GM20000 (cell line): ENCODE measurements around the gene RPS15.
A peak's percentile ranks its signal among the peaks of the same experiment; 100 is the strongest.

Source experiments
- DNase-seq: peaks from one replicate; pipeline ENCODE4 v3.0.0; 2012; ENCODE audit warnings: low spot score
- CTCF ChIP-seq: IDR thresholded peaks from 2 replicates; pipeline ENCODE4 v1.5.1; 2012; ENCODE audit warnings: mild to moderate bottlenecking, control low read depth; ENCODE audit errors: extremely low read depth, missing control alignments

The RPS15 gene

GRCh38 chr19:1455002-1455335, 16.8 kb downstream of the RPS15 start:
- peak; percentile 74 for DNase-seq
- TF ChIP-seq CTCF = no peak

- TF ChIP-seq CTCF = no peak
- peak; percentile 86 for DNase-seq
These were observed 17.3 kb downstream of the RPS15 start for GRCh38 chr19:1455336-1456120.

GRCh38 chr19:1456121-1456900, 18.1 kb downstream of the RPS15 start:
- TF ChIP-seq CTCF = no peak
- DNase-seq = no peak

GRCh38 chr19:1457031-1457739, 19.0 kb downstream of the RPS15 start:
- no peak for DNase-seq
- no peak for TF ChIP-seq CTCF

- no peak for TF ChIP-seq CTCF
- DNase-seq = no peak
These were observed 19.7 kb downstream of the RPS15 start for GRCh38 chr19:1457892-1458291.

- no peak for DNase-seq
- TF ChIP-seq CTCF = no peak
These were observed 21.3 kb downstream of the RPS15 start for GRCh38 chr19:1459479-1459878.
